ENCODE results near the gene CXCL10.
A peak's percentile ranks its signal among the peaks of the same experiment; 100 is the strongest.

CXCL10 gene

DNA sequence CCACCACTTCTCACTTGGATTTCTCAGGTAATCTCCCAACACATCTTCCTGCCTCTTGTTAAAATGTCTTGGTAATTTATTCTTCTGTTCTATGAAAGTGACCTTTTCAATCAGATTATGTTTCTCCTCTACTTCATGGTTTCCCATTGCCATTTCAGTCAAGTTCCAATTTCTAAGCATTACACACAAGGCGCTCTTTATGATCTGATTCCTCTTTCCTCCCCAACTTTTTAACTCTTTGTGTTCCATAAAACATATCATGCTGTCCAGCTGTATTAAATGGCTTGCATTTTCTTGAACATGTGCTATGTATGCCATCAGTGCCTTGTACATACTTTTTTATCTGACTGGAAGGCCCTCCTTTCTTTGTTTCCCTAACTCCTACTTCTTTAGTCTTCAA, 38.1 kb upstream of the CXCL10 start:
- Histone ChIP-seq H3K36me3 (ENCODE audit: low read depth) (no peaks in the 10 kb centered on the region), H3K9me3 (ENCODE audit: severe bottlenecking) (no peaks in the 10 kb centered on the region), H3K27me3 (ENCODE audit: insufficient read depth, poor library complexity, severe bottlenecking) (no peaks in the 10 kb centered on the region), H3K27ac (ENCODE audit: poor library complexity, severe bottlenecking) (no peak overlapping the region), H3K4me3 (ENCODE audit: severe bottlenecking) (no peak overlapping the region), H3K4me1 (ENCODE audit: insufficient read depth, poor library complexity, severe bottlenecking) (peaks cover 26% of the 10 kb centered on the region)
- DNase-seq (ENCODE audit: low spot score) (no peak), ATAC-seq (ENCODE audit: low read depth) (no peak)
- TF ChIP-seq, protein P1, sequence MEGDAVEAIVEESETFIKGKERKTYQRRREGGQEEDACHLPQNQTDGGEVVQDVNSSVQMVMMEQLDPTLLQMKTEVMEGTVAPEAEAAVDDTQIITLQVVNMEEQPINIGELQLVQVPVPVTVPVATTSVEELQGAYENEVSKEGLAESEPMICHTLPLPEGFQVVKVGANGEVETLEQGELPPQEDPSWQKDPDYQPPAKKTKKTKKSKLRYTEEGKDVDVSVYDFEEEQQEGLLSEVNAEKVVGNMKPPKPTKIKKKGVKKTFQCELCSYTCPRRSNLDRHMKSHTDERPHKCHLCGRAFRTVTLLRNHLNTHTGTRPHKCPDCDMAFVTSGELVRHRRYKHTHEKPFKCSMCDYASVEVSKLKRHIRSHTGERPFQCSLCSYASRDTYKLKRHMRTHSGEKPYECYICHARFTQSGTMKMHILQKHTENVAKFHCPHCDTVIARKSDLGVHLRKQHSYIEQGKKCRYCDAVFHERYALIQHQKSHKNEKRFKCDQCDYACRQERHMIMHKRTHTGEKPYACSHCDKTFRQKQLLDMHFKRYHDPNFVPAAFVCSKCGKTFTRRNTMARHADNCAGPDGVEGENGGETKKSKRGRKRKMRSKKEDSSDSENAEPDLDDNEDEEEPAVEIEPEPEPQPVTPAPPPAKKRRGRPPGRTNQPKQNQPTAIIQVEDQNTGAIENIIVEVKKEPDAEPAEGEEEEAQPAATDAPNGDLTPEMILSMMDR (IDR thresholded peaks at IDR 0.05; ENCODE audit: poor library complexity, severe bottlenecking) = no peak

DNA sequence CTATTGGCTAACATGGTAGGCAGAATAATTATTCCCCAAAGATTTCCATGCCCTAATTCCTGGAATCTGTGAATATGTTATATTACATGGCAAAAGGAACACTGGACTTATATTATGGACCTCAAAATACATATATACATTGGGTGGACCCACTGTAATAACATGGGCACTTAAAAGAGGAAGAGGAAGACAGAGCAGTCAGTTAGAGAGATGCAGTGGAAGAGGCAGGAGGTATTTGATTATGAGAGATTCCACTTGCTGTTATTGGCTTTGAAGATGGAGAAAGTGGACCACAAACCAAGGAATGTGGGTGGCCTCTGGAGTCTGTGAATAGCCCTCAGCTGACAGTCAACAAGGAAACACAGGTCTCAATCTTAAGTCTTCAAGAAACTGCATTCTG, 37.2 kb upstream of the CXCL10 start:
- TF ChIP-seq, protein P1 (IDR thresholded peaks at IDR 0.05; ENCODE audit: poor library complexity, severe bottlenecking) = no peak
- H3K36me3 ChIP-seq (ENCODE audit: low read depth) = no peaks in the 10 kb centered on the region
- no peak overlapping the region for H3K4me3 ChIP-seq (ENCODE audit: severe bottlenecking)
- no peaks in the 10 kb centered on the region for H3K9me3 ChIP-seq (ENCODE audit: severe bottlenecking)
- ATAC-seq (ENCODE audit: low read depth) (no peak), DNase-seq (ENCODE audit: low spot score) (no peak)
- no peaks in the 10 kb centered on the region for H3K27me3 ChIP-seq (ENCODE audit: insufficient read depth, poor library complexity, severe bottlenecking)
- peak overlapping the region; percentile 67 for H3K27ac ChIP-seq (ENCODE audit: poor library complexity, severe bottlenecking)
- peaks cover 26% of the 10 kb centered on the region for H3K4me1 ChIP-seq (ENCODE audit: insufficient read depth, poor library complexity, severe bottlenecking)

GRCh38 chr4:76059750-76060149, 36.5 kb upstream of the CXCL10 start:
- ATAC-seq (ENCODE audit: low read depth) = peak; percentile 95

DNA sequence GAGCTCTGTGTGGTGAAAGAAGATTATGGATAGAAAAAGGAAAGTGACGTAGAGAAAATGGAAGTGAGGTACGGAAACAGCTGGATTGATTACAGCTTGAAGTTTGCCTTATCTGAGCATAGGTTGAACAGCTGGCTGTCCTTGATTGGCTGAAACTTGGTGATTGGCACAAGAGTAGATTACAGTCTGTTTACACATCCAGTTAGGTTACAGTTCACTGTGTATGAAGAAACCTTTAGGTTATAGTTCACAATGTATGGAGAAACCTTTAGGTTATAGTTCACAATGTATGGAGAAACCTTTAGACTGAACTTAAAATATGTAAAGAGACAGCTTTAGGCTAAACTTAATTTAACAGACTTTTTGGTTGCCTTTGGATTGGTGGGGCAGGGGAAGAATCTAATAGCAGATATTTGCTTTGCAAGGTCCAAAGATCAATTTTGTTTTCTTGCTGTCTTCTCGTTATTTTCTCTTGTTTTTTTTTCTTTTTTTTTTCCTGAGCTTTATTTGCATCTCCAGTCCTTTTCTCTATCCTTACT, 35.7 kb upstream of the CXCL10 start:
- H3K36me3 ChIP-seq (ENCODE audit: low read depth) = no peaks in the 10 kb centered on the region
- H3K4me3 ChIP-seq (ENCODE audit: severe bottlenecking) = no peak overlapping the region
- DNase-seq (ENCODE audit: low spot score) (no peak), ATAC-seq (ENCODE audit: low read depth) (no peak)
- TF ChIP-seq, protein P1 (IDR thresholded peaks at IDR 0.05; ENCODE audit: poor library complexity, severe bottlenecking) = no peak
- no peaks in the 10 kb centered on the region for H3K27me3 ChIP-seq (ENCODE audit: insufficient read depth, poor library complexity, severe bottlenecking)
- H3K9me3 ChIP-seq (ENCODE audit: severe bottlenecking) = no peaks in the 10 kb centered on the region
- peak overlapping the region; percentile 67 for H3K27ac ChIP-seq (ENCODE audit: poor library complexity, severe bottlenecking)
- peaks cover 26% of the 10 kb centered on the region for H3K4me1 ChIP-seq (ENCODE audit: insufficient read depth, poor library complexity, severe bottlenecking)

More at GRCh38 chr4:76059750-76060149, 36.5 kb upstream of the CXCL10 start:
- Histone ChIP-seq H3K4me1 (ENCODE audit: insufficient read depth, poor library complexity, severe bottlenecking) (peaks cover 26% of the 10 kb centered on the region), H3K9me3 (ENCODE audit: severe bottlenecking) (no peaks in the 10 kb centered on the region), H3K4me3 (ENCODE audit: severe bottlenecking) (no peak overlapping the region), H3K27ac (ENCODE audit: poor library complexity, severe bottlenecking) (peak overlapping the region; percentile 67), H3K27me3 (ENCODE audit: insufficient read depth, poor library complexity, severe bottlenecking) (no peaks in the 10 kb centered on the region), H3K36me3 (ENCODE audit: low read depth) (no peaks in the 10 kb centered on the region)
- no peak for DNase-seq (ENCODE audit: low spot score)
- TF ChIP-seq, protein P1 (IDR thresholded peaks at IDR 0.05; ENCODE audit: poor library complexity, severe bottlenecking) = no peak

DNA sequence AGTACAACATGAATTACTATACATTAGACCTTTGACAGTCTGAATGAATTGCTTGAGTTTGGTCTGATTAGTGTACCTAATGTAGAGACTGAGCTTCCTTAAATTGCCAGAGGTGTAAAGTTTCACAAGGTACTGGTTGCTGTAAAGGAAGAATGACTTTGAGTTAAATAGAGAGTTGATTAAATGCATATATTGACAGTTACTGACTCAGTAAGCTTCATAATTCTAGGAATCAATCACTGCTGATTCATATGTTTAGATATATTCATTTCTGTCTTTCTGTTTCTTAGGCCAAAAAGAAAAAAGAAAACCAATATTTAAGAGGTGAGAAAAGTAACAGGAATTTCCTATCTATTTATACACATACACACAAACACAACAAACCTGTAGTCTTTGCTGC, 35.0 kb upstream of the CXCL10 start:
- Histone ChIP-seq H3K27me3 (ENCODE audit: insufficient read depth, poor library complexity, severe bottlenecking) (no peaks in the 10 kb centered on the region), H3K9me3 (ENCODE audit: severe bottlenecking) (no peaks in the 10 kb centered on the region), H3K27ac (ENCODE audit: poor library complexity, severe bottlenecking) (peak overlapping the region; percentile 67), H3K4me1 (ENCODE audit: insufficient read depth, poor library complexity, severe bottlenecking) (peaks cover 26% of the 10 kb centered on the region), H3K36me3 (ENCODE audit: low read depth) (no peaks in the 10 kb centered on the region), H3K4me3 (ENCODE audit: severe bottlenecking) (no peak overlapping the region)
- TF ChIP-seq, protein P1 (IDR thresholded peaks at IDR 0.05; ENCODE audit: poor library complexity, severe bottlenecking) = no peak
- DNase-seq (ENCODE audit: low spot score) (no peak), ATAC-seq (ENCODE audit: low read depth) (no peak)

Data from RWPE2 (cell line).